ENCODE measurements around the gene EVI2A.

EVI2A gene

DNA sequence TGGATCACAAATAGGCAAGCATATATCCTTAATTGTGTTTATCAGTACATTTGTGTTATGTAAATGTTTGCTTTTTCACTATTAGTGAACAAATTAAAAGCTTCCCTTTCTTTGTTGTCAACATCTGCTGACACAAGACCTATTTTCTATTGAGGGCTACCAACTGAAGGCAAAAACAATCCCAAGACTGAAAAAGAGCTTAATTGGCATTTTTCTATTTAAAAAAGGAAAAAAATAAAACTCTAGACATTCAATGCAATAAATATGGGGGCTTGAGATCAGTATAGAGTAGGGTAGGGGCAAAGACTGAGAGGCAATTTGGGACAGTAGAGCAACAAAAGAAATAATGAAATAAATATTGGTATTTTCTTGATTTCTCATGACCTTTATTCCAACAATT is 48.6 kb downstream of the EVI2A start:
- no peak for DNase-seq (ENCODE audit: low spot score)

- no peak for DNase-seq (ENCODE audit: low spot score)
Measured at GRCh38 chr17:31272236-31272635, 49.2 kb downstream of the EVI2A start.

- no peak for DNase-seq (ENCODE audit: low spot score)
Measured at GRCh38 chr17:31269578-31269983, 51.8 kb downstream of the EVI2A start.

DNA sequence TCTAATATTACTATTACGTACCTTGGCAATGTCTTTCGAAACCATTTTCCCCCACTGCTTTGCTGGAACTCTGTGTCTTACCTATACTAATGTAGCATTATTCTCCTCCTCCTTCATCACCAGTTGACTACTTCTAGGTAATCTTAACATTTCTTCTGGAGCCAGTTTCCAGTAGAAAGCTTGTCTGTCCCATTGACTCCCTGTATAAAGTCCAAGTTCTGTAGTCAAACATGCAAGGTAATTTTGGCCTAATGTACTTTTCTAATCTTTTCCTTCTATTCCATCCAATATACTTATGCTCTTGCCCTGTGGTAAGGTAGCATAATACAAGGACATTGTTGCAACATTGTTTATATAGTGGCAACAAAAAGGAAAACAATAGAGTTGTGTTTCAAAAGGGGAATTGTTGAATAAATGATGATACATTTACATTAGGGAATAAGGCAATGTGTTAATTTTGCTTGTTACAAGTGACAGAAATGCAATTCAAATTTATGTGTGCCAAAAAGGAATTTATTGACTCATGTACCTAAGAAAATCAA is 52.3 kb downstream of the EVI2A start:
- DNase-seq (ENCODE audit: low spot score), result no peak
